ENCODE data around the gene SLC35B2.

DNA sequence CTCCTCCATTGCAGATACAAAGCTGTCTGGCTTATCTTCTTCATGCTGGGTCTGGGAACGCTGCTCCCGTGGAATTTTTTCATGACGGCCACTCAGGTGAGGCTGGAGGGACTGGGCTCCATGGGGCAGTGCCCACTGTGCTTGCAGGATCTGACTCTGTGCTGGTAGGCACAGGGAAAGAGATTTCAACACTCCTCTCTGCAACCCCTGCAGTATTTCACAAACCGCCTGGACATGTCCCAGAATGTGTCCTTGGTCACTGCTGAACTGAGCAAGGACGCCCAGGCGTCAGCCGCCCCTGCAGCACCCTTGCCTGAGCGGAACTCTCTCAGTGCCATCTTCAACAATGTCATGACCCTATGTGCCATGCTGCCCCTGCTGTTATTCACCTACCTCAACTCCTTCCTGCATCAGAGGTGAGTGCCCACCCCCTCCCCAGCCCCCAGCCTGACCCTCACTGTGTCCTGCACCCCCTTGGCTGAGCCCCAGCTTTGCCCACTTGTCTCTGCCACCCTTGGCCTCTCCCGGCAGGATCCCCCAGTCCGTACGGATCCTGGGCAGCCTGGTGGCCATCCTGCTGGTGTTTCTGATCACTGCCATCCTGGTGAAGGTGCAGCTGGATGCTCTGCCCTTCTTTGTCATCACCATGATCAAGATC lies 27.8 kb downstream of the SLC35B2 start:
- no peak for TF ChIP-seq POLR2AphosphoS5 (IDR thresholded peaks at IDR 0.05; ENCODE audit: low read depth, low read length)
- TF ChIP-seq FOXP2 (optimal IDR thresholded peaks at IDR 0.05; ENCODE audit: borderline replicate concordance, extremely low read depth, extremely low read length, insufficient read depth): no peak

All from PFSK-1 (cell line).